Measurements from ENCODE around the gene DDX28. TPM values are rescaled to one million over a fixed set of nuclear protein-coding genes. Genes with fewer than 3 reads are reported as not detected.
"Not testable (repeated sequence)": the region's sequence is repeated elsewhere in the genome, so short reads cannot be mapped to it uniquely, and the experiment has no call there.

Gene DDX28
- total RNA-seq, 1 donor from 2014 or later, result 9.7 TPM

DNA sequence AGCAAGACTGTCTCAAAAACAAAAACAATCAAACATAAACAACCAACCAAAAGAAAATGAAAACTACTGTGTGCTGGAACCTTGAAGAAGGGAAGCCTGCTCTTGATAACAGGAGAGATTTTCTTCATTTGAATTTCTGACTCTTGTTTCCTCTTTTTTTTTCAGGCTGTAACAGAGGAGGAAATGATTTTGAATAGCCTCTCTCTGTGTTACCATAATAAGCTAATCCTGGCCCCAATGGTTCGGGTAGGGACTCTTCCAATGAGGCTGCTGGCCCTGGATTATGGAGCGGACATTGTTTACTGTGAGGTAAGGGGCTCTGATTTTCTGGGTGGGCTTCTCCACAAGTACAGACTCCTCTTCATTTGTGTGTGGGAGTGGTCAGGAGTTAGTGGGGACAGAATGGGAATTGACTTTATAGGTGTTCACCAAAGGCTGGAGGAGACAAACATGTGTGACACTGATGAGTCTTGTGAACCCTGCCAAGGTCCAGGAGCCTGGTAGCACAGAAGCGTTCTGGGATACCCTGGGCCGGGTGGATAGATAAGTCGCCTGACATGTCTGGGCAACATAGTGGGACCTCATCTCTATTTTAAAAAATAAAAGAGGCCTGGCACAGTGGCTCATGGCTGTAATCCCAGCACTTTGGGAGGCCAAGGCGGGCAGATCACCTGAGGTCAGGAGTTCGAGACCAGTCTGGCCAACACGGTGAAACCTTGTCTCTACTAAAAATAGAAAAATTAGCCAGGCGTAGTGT, 15.0 kb upstream of the DDX28 start:
- DNase-seq, result no peak

DNA sequence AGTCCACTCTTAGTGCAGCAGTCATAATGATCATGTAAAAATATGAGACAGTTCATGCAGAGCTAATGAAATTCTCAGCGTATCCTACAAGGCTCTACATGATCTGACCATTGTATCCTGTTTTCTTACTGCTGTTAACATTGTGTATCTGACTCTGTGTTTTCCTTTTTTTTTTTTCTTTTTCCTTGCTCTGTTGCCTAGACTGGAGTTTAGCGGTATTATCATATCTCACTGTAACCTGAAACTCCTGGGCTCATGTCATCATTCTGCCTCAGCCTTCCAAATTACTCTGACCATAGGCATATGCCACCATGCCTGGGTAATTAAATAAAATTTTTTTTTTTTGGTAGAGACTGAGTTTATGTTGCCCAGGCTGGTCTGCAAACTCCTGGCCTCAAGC, 12.2 kb upstream of the DDX28 start:
- DNase-seq, result no peak

- DNase-seq, result no peak
Observed at GRCh38 chr16:68033101-68033500, 10.1 kb upstream of the DDX28 start.

DNA sequence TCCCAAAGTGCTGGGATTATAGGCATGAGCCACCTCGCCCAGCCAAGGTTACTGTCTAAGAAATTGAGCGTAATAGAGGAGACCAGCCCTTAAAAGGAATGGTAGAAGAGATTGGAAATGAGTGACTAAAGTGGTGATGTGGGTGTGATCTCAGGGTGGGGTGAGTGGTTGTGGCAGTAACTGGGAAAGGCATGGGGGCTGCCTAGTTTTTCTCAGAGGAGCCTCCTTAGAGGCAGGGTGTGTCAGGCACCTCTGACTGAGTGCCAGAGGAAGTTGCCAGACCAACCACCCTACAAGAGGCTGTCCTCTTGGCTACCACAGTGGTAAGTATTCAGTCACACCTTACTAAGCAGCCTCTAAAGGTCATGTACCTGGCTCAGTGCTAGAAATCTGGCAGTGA, 8.9 kb upstream of the DDX28 start:
- no peak for DNase-seq

- not testable (repeated sequence) for DNase-seq
Observed at GRCh38 chr16:68030108-68030507, 7.1 kb upstream of the DDX28 start.

DNA sequence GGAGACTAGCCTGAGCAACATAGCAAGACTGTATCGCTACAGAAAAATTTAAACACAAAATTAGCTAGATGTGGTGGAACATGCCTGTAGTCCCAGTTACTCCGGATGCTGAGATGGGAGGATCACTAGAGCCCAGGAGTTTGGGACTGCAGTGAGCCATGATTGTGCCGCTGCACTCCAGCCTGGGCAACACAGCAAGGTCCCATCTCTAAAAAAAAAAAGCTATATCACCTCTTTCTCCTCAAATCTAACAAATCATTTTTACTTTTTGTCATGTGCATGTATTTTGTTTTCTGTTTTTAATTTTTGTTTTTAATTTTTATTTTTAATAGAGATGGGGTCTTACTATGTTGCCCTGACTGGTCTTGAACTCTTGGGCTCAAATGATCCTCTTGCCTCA, 6.0 kb upstream of the DDX28 start:
- no peak for DNase-seq

- no peak for DNase-seq
Observed at GRCh38 chr16:68022278-68022727, 729 bp downstream of the DDX28 start.

- no peak for DNase-seq
Observed at GRCh38 chr16:68021490-68021889, 1.5 kb downstream of the DDX28 start.

DNA sequence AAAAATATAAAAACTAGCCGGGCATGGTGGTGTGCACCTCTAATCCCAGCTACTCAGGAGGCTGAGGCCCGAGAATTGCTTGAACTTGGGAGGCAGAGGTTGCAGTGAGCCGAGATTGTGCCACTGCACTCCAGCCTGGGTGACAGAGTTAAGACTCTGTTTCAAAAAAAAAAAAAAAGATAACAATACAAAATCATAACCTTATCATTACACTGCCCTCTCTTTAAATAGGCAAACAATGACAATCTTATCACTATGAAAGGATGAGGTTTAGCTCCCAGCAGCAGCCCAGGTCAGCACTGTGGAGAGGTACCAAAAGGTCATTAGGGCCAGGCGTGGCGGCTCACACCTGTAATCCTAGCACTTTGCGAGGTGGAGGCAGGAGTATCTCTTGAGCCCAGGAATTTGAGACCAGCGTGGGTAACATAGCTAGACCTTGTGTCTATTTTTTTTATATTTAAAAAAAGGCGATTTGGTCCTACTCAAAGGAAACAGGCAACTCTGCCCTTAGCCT, 3.8 kb downstream of the DDX28 start:
- no peak for DNase-seq

DNA sequence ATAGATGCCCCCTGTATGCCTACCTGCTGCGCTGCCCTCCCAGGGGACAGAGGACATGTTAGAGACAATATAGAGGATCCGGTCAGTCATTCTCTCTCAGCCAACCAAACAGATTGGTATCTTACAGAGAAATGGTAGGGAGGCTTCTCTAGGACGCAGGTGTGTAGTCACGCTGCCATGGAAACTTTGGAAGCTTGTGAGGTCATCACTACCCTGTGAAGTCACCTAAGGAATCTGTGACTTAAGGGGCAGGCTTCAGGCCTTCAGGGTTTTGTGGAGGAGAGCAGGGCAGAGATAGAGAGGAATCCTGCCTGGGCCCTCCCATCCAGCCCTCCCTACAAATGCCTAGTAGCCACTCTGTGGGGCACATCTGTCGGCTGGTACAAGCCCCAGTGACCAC, 7.4 kb downstream of the DDX28 start, which contains the start of gene DPEP2NB:
Gene DPEP2NB (minus strand): TSS at position 231 of the 400 bp plus-strand sequence. CDS start 141 bp downstream, at position 90.
- DNase-seq, result no peak

GRCh38 chr16:68013440-68013839, 9.6 kb downstream of the DDX28 start:
- no peak for DNase-seq

DNA sequence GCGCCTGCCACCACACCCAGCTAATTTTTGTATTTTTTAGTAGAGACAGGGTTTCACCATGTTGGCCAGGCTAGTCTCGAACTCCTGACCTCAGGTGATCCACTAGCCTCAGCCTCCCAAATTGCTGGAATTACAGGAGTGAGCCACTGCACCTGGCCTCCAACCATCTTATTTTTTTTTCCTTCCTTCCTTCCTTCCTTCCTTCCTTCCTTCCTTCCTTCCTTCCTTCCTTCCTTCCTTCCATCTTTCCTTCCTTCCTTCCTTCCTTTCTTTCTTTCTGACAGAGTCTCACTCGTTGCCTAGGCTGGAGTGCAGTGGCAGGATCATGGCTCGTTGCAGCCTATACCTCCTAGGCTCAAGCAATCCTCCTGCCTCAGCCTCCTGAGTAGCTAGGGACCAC, 13.2 kb downstream of the DDX28 start:
- DNase-seq, result not testable (repeated sequence)

DNA sequence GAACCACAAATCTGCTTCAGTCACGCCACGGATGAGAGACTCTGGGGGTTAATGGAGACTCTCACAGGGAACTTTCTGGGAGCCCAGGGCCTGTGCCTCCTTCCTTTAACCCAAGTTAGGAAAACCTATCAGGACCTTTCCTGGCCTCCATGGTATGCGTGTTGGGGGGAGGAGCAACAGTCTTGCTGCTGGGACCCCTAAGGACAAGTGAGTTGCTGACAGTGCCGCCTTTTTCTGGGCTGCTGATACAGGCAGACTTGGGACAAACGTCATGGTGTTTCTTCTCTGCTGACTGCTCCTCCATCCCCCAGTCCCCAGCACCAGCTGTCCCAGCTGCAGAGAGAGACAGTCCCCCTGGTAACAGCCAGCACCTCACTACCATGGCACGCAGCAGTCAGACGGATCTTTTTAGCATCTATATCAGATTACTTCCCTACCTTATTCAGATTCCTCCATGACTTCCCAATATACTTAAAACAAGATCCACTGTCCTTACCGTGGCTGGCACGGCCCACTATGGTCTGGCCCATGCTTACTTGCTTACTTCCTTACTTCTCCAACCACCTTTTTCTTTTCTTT, 13.8 kb downstream of the DDX28 start:
- peak; percentile 28 for DNase-seq

DNA sequence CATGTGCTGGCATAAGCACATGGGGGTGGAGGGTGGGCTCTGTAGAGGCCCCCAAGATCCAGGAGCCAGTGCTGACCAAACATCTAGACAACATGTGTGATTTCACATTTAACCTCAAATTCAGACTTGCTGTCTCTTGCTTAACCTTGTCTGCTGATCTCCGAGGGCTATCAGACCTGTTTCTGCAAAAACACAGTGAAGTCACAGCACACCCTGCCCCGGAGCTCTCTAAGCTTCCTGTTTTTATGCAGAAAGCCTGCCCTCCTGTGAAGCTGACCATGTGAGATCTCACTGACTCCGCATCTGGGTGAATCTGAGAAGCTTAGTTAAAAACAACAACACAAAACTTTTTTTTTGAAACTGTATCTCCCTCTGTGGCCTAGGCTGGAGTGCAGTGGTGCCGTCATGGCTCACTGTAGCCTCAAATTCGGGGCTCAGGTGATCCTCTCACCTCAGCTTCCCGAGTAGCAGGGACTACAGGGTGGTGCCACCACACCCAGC, 17.2 kb downstream of the DDX28 start:
- peak; percentile 35 for DNase-seq

DNA sequence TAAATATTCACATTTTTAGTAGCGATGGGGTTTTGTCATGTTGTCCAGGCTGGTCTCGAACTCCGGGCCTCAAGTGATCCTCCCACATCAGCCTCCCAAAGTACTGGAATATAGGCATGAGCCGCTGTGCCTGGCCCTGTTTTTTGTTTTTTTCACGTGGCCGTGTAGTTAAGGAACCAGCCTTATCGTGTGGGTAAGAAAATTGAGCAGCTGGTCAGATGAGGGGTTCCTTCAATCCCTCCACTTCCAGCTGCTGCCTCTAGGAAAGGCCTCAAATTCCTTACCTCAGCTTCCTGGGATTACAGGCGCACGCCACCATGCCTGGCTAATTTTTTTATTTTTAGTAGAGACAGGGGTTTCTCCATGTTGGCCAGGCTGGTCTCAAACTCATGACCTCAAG, 17.8 kb downstream of the DDX28 start:
- DNase-seq, result no peak

DNA sequence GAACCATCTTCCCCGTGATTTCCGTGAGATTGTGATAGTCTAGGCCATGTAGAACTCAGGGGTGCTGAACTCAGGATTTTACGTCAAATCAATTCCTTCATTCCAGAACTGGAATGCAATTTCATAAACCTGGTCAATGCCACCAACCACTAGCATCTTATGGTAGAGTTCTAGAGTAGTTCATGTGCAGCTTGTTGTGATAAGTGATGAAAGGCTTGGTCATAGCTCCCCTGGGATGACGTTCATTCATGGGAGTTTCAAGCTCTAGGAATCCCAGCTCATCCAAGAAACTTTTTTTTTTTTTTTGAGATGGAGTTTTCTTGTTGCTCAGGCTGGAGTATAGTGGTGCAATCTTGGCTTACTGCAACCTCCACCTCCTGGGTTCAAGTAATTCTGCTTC, 20.0 kb downstream of the DDX28 start:
- no peak for DNase-seq

GRCh38 chr16:68000450-68000849, 22.6 kb downstream of the DDX28 start:
- DNase-seq, result no peak

DNA sequence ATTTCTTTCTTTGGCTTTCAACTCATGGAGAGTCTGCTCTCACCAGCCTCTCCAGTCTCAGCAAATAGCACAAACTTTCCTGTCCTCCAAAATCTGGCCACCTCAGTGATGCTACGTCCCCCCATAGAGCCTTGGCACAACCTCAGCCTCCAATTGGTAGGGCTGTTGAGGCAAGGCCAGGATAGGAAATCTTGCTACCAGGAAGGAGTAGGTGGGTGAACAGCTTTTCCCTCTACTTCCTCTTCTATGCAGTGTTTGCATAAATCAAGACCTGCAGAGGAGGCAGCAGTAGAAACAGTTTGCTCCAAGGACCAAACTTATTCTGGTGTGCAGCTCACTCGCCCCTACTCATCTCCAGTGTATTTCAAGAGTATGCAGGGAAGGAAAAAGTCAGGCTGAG, 23.0 kb downstream of the DDX28 start:
- no peak for DNase-seq

GRCh38 chr16:67998779-67999688, 24.0 kb downstream of the DDX28 start, which contains the start of gene DPEP2:
Gene DPEP2, minus strand, starts transcription at chr16:67999484. Its CDS starts 6,272 bp downstream, at chr16:67993212.
- not testable (repeated sequence) for DNase-seq

DNA sequence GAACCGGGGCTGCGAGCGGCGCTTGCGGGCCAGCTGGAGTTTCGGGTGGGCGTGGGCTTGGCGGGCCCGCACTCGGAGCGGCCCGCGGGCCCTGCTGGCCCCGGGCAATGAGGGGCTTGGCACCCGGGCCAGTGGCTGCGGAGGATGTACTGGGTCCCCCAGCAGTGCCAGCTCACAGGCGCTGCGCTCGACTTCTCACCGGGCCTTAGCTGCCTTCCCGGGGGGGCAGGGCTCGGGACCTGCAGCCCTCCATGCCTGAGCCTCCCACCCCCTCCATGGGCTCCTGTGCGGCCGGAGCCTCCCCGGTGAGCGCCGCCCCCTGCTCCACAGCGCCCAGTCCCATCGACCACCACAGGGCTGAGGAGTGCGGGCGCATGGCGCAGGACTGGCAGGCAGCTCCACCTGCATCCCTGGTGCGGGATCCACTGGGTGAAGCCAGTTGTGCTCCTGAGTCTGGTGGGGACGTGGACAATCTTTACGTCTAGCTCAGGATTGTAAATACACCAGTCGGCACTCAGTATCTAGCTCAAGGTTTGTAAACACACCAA, 24.7 kb downstream of the DDX28 start:
- not testable (repeated sequence) for DNase-seq

- no peak for DNase-seq
Observed at GRCh38 chr16:67996666-67997065, 26.4 kb downstream of the DDX28 start.

DNA sequence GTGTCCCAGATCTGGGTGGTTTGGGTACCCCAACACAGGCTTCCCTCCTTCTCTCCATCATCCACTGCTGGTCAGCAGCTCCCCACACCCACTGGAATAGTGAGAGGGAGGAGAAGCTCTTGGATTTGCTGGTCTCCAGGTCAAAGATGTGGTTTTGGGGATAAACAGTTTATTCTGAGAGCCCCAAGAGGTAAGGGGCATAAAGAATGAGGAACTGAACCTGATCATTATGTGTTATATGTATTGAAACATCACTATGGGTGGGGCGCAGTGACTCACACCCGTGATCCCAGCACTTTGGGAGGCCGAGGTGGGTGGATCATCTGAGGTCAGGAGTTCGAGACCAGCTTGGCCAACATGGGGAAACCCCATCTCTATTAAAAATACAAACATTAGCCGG, 27.6 kb downstream of the DDX28 start:
- no peak for DNase-seq
